ENCODE measurements around the gene ITGAL.

ITGAL gene

GRCh38 chr16:30556125-30556473 is 83.6 kb downstream of the ITGAL start:
- no peak overlapping the region for H3K9ac ChIP-seq (ENCODE audit: low read depth, low read length)
- no peaks in the 10 kb centered on the region for H3K9me3 ChIP-seq (ENCODE audit: insufficient read depth, low read length, severe bottlenecking)
- H4K20me1 ChIP-seq (ENCODE audit: insufficient read depth, low read length): peaks cover 10% of the 10 kb centered on the region; the same call in 1 of the 2 replicates
- H3K36me3 ChIP-seq (ENCODE audit: insufficient read depth, low read length): peaks cover 40% of the 10 kb centered on the region
- TF ChIP-seq EZH2 (IDR thresholded peaks at IDR 0.05; ENCODE audit: borderline replicate concordance, low read depth, low read length, severe bottlenecking): no peak
- TF ChIP-seq, protein P1, sequence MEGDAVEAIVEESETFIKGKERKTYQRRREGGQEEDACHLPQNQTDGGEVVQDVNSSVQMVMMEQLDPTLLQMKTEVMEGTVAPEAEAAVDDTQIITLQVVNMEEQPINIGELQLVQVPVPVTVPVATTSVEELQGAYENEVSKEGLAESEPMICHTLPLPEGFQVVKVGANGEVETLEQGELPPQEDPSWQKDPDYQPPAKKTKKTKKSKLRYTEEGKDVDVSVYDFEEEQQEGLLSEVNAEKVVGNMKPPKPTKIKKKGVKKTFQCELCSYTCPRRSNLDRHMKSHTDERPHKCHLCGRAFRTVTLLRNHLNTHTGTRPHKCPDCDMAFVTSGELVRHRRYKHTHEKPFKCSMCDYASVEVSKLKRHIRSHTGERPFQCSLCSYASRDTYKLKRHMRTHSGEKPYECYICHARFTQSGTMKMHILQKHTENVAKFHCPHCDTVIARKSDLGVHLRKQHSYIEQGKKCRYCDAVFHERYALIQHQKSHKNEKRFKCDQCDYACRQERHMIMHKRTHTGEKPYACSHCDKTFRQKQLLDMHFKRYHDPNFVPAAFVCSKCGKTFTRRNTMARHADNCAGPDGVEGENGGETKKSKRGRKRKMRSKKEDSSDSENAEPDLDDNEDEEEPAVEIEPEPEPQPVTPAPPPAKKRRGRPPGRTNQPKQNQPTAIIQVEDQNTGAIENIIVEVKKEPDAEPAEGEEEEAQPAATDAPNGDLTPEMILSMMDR (IDR thresholded peaks at IDR 0.05; ENCODE audit: borderline replicate concordance, extremely low read depth, low read length, poor library complexity, severe bottlenecking): no peak
- peaks cover 52% of the 10 kb centered on the region for H3K79me2 ChIP-seq (ENCODE audit: insufficient read depth, low read length)
- DNase-seq (no peak), ATAC-seq (ENCODE audit: insufficient read depth, low read depth) (no peak)
- no peak overlapping the region for H3K27ac ChIP-seq (ENCODE audit: low read length)
- no peak overlapping the region; a peak in 1 of 4 replicates for H3K4me3 ChIP-seq (ENCODE audit: low read depth in 1 of 2, low read length in 2 of 2)
- 0 out of 2 replicates have a peak overlapping the region, but pooled peaks have one; percentile 97 for H3K4me2 ChIP-seq (ENCODE audit: insufficient read depth, low read length)
- peaks cover 52% of the 10 kb centered on the region for H3K4me1 ChIP-seq (ENCODE audit: insufficient read depth, low read length)
- H3K27me3 ChIP-seq (ENCODE audit: insufficient read depth, low read length, poor library complexity): no peaks in the 10 kb centered on the region
- no peak overlapping the region for H2AFZ ChIP-seq (ENCODE audit: low read depth, low read length)

GRCh38 chr16:30557707-30557956 is 85.1 kb downstream of the ITGAL start:
- Histone ChIP-seq H4K20me1 (ENCODE audit: insufficient read depth, low read length) (peaks cover 10% of the 10 kb centered on the region; the same call in 1 of the 2 replicates), H3K4me2 (ENCODE audit: insufficient read depth, low read length) (peak overlapping the region; percentile 97), H3K4me1 (ENCODE audit: insufficient read depth, low read length) (peaks cover 40% of the 10 kb centered on the region), H3K79me2 (ENCODE audit: insufficient read depth, low read length) (peaks cover 51% of the 10 kb centered on the region), H3K36me3 (ENCODE audit: insufficient read depth, low read length) (peaks cover 38% of the 10 kb centered on the region), H2AFZ (ENCODE audit: low read depth, low read length) (peak overlapping the region; percentile 90), H3K27me3 (ENCODE audit: insufficient read depth, low read length, poor library complexity) (no peaks in the 10 kb centered on the region), H3K9ac (ENCODE audit: low read depth, low read length) (peak overlapping the region; percentile 97), H3K27ac (ENCODE audit: low read length) (peak overlapping the region; percentile 92), H3K9me3 (ENCODE audit: insufficient read depth, low read length, severe bottlenecking) (no peaks in the 10 kb centered on the region), H3K4me3 (ENCODE audit: low read depth in 1 of 2, low read length in 2 of 2) (peak overlapping the region; percentile 69 to 77)
- no peak for TF ChIP-seq EZH2 (IDR thresholded peaks at IDR 0.05; ENCODE audit: borderline replicate concordance, low read depth, low read length, severe bottlenecking)
- TF ChIP-seq, protein P1 (IDR thresholded peaks at IDR 0.05; ENCODE audit: borderline replicate concordance, extremely low read depth, low read length, poor library complexity, severe bottlenecking): no peak
- ATAC-seq (ENCODE audit: insufficient read depth, low read depth) (no peak), DNase-seq (no peak)

- Histone ChIP-seq H3K36me3 (ENCODE audit: insufficient read depth, low read length) (peaks cover 33% of the 10 kb centered on the region), H4K20me1 (ENCODE audit: insufficient read depth, low read length) (peaks cover 10% of the 10 kb centered on the region; the same call in 1 of the 2 replicates), H3K27ac (ENCODE audit: low read length) (peak within 1 kb of the TSS; percentile 92), H3K9me3 (ENCODE audit: insufficient read depth, low read length, severe bottlenecking) (no peaks in the 10 kb centered on the region), H2AFZ (ENCODE audit: low read depth, low read length) (peak within 1 kb of the TSS; percentile 90), H3K4me2 (ENCODE audit: insufficient read depth, low read length) (peak within 1 kb of the TSS; percentile 97), H3K4me1 (ENCODE audit: insufficient read depth, low read length) (peaks cover 35% of the 10 kb centered on the region), H3K4me3 (ENCODE audit: low read depth in 1 of 2, low read length in 2 of 2) (peak within 1 kb of the TSS; percentile 69 to 77), H3K79me2 (ENCODE audit: insufficient read depth, low read length) (peaks cover 48% of the 10 kb centered on the region), H3K9ac (ENCODE audit: low read depth, low read length) (peak within 1 kb of the TSS; percentile 97), H3K27me3 (ENCODE audit: insufficient read depth, low read length, poor library complexity) (no peaks in the 10 kb centered on the region)
- peak; percentile 99 for DNase-seq
- no peak for TF ChIP-seq EZH2 (IDR thresholded peaks at IDR 0.05; ENCODE audit: borderline replicate concordance, low read depth, low read length, severe bottlenecking)
- TF ChIP-seq, protein P1 (IDR thresholded peaks at IDR 0.05; ENCODE audit: borderline replicate concordance, extremely low read depth, low read length, poor library complexity, severe bottlenecking): no peak
- ATAC-seq (ENCODE audit: insufficient read depth, low read depth): peak; percentile 95
Measured at GRCh38 chr16:30557957-30558788, 85.6 kb downstream of the ITGAL start, which contains the start of gene ZNF764. Gene ZNF764, minus strand, starts transcription at chr16:30558374. Its CDS starts 192 bp downstream, at chr16:30558182.
